Measurements from ENCODE around the gene TAPBP.
"Not testable (repeated sequence)": the region's sequence is repeated elsewhere in the genome, so short reads cannot be mapped to it uniquely, and the experiment has no call there.

TAPBP gene

DNA sequence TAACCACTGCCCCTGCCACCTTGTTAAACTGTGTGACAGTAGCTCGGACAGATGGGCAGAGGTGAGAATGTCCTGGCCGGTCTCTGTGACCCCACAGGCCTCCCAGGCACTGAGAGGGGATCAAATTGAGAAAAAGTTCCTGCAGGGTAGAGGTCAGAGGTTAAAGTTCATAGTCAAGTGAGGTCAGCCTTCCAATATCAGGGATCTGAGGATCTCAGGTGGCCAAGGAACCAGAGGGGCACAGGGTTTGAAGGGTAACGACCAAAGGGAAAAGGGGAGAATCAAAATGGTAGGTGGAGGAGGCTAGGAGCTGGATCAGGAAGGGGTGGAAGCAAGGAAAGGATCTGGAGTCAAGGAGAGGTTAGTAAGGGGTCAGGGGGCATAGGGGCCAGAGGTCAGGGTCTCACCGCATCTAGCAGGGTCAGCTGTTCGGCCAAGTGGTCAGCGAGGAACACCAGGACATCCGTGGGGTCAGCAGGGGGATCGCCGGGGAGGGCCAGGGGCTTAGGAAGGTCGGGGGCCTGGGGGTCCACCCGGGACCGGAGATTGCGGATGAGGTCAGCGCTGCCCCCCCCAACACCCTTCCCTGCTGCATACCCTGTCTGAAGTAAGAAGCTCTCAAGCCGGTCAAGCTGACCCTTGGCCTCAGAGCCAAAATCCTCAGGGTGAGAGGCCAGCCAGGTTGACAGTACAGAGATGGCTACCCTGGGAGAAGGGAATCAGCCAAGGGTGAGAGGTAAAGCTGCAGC lies 18.1 kb downstream of the TAPBP start:
- no peak for DNase-seq

DNA sequence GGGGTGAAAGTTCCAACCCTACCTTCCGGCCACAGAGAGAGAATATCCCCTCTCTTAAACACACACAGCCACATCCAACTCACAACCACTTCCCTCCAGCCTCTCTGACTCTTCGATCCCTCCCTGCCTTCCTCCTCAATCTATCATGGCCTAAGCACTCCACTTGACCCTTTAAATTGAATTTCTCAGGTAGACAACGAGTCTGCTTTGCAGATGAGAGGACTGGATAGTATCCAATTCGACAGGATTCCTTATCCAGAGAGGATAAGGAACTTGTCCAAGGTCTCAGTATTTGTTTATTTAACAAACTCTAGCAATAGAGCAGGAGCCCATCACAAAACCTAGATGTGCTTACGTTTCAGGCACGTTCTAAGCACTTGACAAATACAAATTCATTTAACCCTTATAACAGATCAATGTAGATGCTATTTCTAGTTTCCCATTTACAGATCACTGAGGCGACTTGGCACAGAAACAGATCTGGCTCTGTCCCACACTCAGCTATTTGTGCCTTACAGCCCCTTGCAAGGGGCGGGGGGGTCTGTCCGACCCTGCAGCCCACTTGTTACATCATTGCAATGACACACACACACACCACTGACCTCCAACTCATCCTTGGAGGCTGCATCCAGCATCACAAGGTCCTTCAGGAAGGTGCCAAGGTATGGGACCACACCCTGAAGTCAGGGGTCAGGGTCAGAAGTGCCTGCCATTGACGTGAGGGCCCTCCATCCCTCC lies 19.6 kb downstream of the TAPBP start:
- no peak for DNase-seq

DNA sequence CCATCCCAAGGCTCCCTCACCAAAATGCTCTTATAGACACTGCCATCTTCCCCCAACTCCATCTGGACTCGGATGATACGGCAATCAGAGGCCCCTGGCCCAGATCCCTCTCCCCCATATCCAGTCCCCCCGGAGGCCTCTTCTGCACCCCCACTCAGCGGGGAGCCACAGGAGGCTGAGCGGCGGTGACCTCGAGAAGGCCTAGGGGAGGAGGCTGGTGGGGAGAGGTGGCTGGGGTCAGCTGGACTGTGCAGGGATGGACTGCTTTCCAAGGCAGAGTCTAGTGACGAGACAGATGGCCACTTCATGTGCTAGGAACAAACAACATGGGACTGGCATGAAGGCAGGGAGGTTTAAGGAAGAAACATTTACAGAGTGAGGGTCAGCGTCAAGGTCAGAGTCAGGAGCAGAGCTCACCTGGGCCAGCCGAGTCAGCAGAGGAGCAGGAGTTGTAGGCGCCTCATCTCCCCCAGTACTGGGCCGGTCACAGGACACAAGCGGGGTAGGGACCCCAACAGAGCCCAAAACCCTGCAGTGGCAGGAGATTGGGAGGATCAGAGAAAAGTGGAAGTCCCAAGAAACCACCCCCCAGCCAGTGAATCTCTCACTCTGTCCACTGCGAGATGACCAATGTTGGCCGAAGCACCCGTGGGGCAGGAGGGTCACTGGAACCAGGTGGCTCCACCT lies 20.7 kb downstream of the TAPBP start:
- DNase-seq = no peak

DNA sequence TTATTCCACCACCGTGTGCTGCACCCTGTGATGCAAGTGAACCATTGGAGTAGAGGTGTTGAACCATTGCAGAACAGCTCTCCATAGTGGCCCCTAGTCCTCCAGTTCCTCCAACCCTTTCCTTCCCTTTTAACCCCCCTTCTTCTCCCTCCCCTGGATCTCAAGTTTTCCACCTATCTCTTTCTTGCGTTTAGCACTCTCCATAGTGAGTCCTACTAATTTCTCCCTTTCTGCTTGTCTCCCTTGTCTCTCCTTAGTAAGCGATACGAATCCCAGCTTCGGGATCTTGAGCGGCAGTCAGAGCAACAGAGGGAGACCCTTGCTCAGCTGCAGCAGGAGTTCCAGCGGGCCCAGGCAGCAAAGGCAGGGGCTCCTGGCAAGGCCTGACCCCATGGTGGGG lies 23.4 kb downstream of the TAPBP start:
- no peak for DNase-seq

DNA sequence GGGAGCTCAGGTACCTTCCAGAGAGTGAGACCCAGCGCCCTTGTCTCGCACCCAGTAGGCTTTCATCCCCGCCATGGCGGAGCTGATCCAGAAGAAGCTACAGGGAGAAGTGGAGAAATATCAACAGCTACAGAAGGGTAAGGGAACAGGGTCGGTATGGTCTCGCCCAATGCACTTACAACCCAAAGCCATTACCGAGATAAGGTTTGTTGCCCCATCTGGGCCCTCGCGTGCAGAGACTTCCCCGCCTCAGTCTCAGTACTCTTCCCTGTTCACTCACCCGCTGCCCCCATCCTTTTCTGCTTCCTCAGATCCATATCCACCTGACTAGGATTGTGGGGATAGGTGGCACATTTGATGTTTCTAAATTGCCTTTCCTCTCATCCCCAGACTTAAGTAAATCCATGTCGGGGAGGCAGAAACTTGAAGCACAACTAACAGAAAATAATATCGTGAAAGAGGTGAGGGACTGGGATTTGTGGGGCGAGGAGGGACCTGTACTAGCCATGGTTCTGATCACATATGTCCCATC lies 24.0 kb downstream of the TAPBP start:
- DNase-seq = no peak

- peak; percentile 84 for DNase-seq
Observed at GRCh38 chr6:33288921-33289783, 24.7 kb downstream of the TAPBP start, which contains the start of the genes PFDN6 and WDR46. Gene PFDN6, plus strand, starts transcription at chr6:33289601. Its CDS starts 256 bp downstream, at chr6:33289857. Gene WDR46, minus strand, starts transcription at chr6:33289239. Its CDS starts 69 bp downstream, at chr6:33289170.

DNA sequence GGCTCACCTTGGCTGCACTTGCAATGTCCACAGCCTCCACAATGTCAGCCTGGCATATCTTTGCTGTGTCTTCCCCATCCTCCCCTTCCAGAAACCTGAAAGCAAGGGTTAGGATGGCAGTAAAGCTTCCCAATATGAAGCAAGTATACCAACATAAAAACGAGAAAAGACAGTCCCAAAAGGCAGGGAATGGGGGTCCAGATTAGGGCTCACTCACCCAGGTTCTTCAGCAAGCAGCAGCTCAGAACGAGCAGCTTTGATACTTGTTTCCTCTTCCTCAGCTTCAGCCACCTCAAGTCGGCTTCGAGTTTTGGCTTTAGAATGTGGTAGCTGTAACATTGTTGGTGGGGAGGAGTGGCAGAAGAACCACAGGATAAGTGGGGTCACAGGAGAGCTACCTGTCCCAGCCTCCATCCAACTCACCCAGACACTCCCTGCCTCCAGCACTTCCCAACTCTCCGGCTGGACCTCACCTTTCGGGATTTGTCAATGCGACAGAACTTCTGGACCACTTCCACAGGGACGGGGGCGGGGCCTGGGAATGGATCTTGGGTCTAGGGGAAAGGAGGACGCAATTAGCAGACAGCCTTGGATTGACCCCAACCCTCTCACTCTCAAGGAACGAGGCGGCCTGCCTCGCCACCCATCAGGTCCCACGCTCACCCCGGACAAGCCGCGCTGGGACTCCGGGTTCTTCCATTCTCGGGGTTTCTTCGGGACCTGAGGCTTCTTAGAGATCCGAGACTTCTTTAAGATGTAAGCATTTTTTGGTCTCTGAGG lies 25.5 kb downstream of the TAPBP start:
- DNase-seq = no peak

DNA sequence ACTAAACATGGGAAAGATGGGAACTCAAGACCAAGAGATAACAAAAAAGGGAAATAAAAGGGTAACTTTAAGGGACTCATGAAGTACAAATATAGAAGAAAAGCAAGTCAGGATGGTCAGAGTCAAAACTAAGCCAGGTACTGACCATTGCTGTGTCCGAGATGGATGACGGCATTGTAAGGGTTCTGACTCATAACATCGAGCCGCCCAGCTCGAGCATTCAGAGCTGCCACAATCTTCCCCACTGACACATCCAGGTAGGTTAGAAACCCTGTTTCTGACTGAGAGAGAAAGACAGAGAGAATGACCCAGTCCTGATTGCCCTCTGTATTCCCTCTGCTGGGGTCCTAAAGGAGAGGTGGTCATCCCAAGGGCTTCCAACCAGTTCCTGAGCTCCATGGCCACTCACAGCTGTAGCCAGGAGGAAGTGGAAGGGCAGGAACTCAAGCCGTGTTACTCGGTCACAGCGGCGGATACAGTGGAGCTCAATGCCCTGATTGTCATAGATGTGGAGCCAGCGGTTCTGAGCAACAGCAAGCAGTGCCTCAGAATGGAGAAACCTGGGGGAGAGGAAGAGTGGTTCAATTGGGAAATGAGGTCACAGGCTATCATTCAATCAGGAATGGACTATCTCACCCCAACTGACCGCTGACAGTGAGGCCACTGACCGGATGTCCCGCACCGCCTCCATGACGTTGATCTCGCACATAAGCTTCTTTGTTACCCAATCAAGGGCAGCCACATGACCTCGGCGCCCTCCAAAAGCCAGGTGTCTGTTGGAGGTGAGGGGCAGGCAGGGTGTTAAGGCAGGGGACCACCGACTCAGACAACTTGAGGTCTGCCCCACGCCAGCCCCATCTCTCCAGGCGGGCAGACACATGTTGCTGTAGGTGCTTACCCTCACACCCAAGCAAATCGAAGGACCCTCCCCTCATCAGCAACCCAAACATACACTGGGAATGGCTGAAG lies 26.6 kb downstream of the TAPBP start:
- no peak for DNase-seq

GRCh38 chr6:33285214-33285613 lies 28.7 kb downstream of the TAPBP start:
- DNase-seq = not testable (repeated sequence)

DNA sequence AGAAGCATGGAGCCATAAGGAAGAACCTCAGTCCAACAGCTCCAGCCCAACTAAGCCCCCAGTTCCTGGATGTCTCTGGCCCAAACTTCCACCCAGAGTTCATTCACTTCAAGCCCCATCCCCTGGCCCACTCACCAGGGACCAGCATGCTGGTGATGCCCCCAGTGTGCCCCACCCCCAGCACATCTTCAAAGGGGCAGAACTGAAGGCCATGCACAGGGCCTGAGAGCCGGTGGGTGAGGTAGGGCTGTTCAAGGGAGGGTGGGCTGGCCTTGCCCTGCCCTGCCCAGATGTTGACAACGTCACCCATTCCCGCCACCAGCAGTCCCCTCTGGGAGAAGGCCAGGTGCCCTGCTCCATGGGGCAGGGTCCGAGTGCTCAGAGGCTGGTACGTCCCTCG lies 33.3 kb downstream of the TAPBP start:
- DNase-seq = no peak

DNA sequence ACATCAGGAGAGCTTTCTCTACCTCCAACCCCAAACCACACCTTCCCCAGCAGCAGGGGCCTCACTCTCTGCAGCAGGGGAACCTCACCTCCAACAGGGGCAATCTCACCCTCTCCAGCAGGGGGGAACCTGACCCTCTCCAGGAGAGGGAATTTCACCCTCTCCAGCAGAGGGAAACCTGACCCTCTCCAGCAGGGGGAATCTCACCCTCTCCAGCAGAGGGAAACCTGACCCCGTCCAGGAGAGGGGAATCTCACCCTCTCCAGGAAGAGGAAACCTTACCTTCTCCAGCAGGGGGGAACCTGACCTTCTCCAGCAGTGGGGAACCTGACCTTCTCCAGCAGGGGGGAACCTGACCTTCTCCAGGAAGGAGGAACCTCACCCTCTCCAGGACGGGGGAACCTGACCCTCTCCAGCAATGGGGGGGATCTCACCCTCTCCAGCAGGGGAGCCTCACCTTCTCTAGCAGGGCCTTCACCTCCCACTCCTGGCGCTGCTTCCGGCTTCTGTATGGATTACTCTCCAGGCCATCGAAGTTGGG lies 33.8 kb downstream of the TAPBP start:
- no peak for DNase-seq

- DNase-seq = no peak
Observed at GRCh38 chr6:33279257-33279695, 34.6 kb downstream of the TAPBP start.

DNA sequence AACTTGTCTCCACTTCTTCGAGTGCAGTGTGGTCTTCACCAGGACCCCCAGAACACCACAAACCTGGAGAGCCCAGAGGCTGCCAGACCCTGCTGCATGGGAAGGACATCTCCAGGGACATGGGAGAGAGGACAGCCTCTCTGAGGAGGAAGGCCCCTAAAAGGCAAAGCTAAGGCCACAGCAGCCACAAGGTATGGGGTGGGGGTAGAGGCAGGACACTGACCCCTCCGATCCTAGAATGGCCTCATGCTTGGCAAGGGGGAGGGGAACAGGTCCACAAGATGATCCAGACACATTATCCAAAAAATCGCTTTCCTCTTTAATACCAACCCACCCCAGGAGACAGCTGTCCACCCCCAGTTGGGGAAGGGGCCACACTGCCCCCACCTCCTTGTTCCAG lies 35.1 kb downstream of the TAPBP start:
- no peak for DNase-seq

DNA sequence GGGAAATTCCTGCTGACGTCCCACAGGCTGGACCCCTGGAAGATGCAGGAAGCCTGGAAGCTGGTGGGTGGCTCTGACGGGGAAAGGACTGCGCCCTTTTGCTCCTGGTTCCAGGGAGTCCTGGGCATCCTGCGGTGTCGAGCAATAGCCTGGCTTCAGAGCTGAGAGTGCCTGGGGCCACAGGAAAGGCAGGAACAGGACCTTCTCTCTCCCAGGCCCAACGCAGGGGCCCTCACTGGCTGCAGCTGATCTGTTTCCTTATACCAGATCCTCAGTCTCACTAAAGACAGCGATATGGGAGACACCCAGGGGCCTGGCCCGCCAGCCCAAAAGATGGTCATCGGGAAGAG lies 35.5 kb downstream of the TAPBP start:
- DNase-seq = no peak

GRCh38 chr6:33277663-33278391 lies 36.1 kb downstream of the TAPBP start:
- DNase-seq = peak; percentile 55

DNA sequence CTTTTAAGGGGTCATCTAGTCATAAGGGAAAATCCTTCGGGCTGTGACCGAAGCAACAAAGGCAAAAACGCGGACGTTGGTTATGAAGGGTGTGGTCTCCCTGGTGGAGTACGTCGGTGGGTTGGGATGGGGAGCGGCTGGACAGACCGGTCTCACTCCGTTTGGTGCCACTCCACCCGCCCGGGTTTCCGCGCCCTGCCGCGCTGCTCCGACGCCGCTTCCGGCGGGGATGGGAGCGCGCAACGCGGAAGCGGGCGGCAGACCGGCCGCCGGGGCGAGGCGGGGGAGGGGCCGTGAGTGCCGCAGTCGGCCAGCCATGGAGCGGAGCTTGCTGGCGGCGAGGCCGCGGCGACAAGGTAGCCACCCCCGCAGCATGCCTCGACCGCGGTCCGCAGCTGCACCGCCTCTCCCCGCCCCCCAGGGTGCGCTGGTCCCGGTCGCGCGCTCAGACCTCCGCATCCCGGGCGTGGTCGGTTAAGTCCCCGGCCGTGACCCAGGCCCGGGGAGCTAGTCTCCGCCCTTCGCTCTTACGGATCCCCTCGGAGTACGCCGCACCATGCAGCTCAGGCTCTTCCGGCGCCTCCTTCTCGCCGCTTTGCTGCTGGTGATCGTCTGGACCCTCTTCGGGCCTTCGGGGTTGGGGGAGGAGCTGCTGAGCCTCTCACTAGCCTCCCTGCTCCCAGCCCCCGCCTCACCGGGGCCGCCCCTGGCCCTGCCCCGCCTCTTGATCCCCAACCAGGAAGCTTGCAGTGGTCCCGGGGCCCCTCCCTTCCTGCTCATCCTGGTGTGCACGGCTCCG lies 36.8 kb downstream of the TAPBP start, which contains the start of gene B3GALT4:
Gene B3GALT4 (plus strand): TSS at position 260 of the 799 bp plus-strand sequence. CDS start 297 bp downstream, at position 557.
- peak; percentile 86 for DNase-seq

DNA sequence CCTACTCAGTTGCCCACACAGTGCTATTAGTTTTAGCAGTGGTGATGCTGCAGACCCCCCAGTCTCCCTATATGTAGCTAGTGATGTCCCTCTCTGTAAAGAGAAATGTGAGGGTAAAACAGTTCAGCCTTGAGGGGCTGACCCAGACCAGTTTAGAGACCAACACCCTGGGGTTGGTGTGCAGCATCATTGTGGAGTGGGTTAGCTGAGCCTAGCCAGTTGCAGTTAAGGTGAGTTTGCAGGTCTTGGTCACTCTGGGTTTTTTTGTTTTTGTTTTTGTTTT lies 37.4 kb downstream of the TAPBP start:
- no peak for DNase-seq

GRCh38 chr6:33275795-33276580 lies 37.9 kb downstream of the TAPBP start:
- DNase-seq = not testable (repeated sequence)
